DOHH2 (cell line): Measurements from ENCODE around the gene CYYR1.

Experiments used
- H3F3A ChIP-seq: fragments of 200-600 bp; sonication (generic), shearing (Covaris generic); 2 replicates; pipeline ENCODE4 v1.6.0; 2016; ENCODE audit warnings: antibody characterized with exemption, mild to moderate bottlenecking; ENCODE audit not compliant: control insufficient read depth, insufficient read depth
- H3K27ac ChIP-seq: fragments of 200-600 bp; sonication (generic); 2 replicates; pipeline ENCODE4 v1.5.1; 2014; ENCODE audit warnings: low read depth, mild to moderate bottlenecking, low read length, moderate library complexity
- H3K27me3 ChIP-seq: fragments of 200-600 bp; sonication (generic); 2 replicates; pipeline ENCODE4 v1.6.1; 2014; ENCODE audit warnings: mild to moderate bottlenecking, low read length, mixed read lengths; ENCODE audit not compliant: control insufficient read depth
- H3K36me3 ChIP-seq: fragments of 200-600 bp; sonication (generic); 2 replicates; pipeline ENCODE4 v1.6.1; 2014; ENCODE audit warnings: mild to moderate bottlenecking, low read length, moderate library complexity, mixed read lengths; ENCODE audit not compliant: control insufficient read depth
- H3K4me1 ChIP-seq: fragments of 200-600 bp; sonication (generic); 2 replicates; pipeline ENCODE4 v1.6.1; 2014; ENCODE audit warnings: mild to moderate bottlenecking, low read length, mixed read lengths; ENCODE audit not compliant: control insufficient read depth
- H3K4me2 ChIP-seq: fragments of 200-600 bp; sonication (generic); 2 replicates; pipeline ENCODE4 v1.6.0; 2014; ENCODE audit warnings: mild to moderate bottlenecking, low read length, moderate library complexity
- H3K4me3 ChIP-seq: fragments of 200-600 bp; sonication (generic); 2 replicates; pipeline ENCODE4 v1.5.1; 2014; ENCODE audit warnings: mild to moderate bottlenecking, low read length, mixed read lengths
- H3K79me2 ChIP-seq: fragments of 200-600 bp; sonication (generic); 2 replicates; pipeline ENCODE4 v1.6.1; 2014; ENCODE audit warnings: mild to moderate bottlenecking, low read length, mixed read lengths; ENCODE audit not compliant: control insufficient read depth
- H3K9me2 ChIP-seq: fragments of 200-600 bp; sonication (generic); replicated peaks from 2 replicates; pipeline ENCODE4 v1.6.1; 2014; ENCODE audit warnings: mild to moderate bottlenecking, low read length, mixed read lengths; ENCODE audit not compliant: control insufficient read depth
- H3K9me3 ChIP-seq: fragments of 200-600 bp; sonication (generic); 2 replicates; pipeline ENCODE4 v1.6.1; 2014; ENCODE audit warnings: antibody characterized with exemption, low read length, mixed read lengths; ENCODE audit not compliant: control insufficient read depth, insufficient read depth
- H4K20me1 ChIP-seq: fragments of 200-600 bp; sonication (generic); 2 replicates; pipeline ENCODE4 v1.6.0; 2014; ENCODE audit warnings: low read depth, mild to moderate bottlenecking, antibody characterized with exemption, low read length, moderate library complexity; ENCODE audit not compliant: control insufficient read depth, insufficient read depth
- EZH2phosphoT487 ChIP-seq: fragments of 200-600 bp; sonication (generic); IDR thresholded peaks from 2 replicates; pipeline ENCODE4 v1.6.1; 2017; ENCODE audit warnings: borderline replicate concordance, mild to moderate bottlenecking, antibody characterized with exemption, low read length, moderate library complexity, mixed read lengths
- TF ChIP-seq, protein P1 (sequence below): fragments of 200-600 bp; sonication (generic); IDR thresholded peaks from one replicate; pipeline ENCODE4 v1.5.1; 2014; ENCODE audit warnings: antibody characterized with exemption, mild to moderate bottlenecking, low read depth, low read length; ENCODE audit not compliant: poor library complexity, severe bottlenecking

The CYYR1 gene

DNA sequence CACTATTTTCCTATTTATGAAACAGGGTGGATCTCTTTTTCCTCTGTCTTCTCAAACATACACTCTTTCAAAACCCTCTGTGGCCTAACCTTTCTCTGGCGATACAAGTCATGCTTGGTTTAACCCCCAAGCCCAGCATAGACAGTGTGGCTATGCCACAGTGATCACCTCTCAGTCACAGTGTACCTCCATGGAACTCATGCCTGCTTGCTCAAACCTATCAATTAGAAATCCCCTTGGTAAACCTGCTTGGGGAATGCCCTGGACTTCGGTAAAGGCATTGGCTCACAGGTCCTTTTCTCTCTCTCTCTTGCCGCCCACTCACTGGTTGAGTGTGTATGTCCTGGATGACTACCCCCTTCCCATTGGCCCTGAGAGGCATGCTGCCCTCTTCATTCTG is 147.5 kb downstream of the CYYR1 start:
- Histone ChIP-seq H4K20me1 (no peaks in the 10 kb centered on the region), H3K9me3 (no peaks in the 10 kb centered on the region), H3K79me2 (no peaks in the 10 kb centered on the region), H3K4me2 (no peak overlapping the region), H3K4me1 (no peaks in the 10 kb centered on the region), H3K4me3 (no peak overlapping the region), H3F3A (no peaks in the 10 kb centered on the region), H3K9me2 (no peaks in the 10 kb centered on the region), H3K36me3 (no peaks in the 10 kb centered on the region), H3K27ac (no peak overlapping the region), H3K27me3 (no peaks in the 10 kb centered on the region)
- TF ChIP-seq, protein P1, sequence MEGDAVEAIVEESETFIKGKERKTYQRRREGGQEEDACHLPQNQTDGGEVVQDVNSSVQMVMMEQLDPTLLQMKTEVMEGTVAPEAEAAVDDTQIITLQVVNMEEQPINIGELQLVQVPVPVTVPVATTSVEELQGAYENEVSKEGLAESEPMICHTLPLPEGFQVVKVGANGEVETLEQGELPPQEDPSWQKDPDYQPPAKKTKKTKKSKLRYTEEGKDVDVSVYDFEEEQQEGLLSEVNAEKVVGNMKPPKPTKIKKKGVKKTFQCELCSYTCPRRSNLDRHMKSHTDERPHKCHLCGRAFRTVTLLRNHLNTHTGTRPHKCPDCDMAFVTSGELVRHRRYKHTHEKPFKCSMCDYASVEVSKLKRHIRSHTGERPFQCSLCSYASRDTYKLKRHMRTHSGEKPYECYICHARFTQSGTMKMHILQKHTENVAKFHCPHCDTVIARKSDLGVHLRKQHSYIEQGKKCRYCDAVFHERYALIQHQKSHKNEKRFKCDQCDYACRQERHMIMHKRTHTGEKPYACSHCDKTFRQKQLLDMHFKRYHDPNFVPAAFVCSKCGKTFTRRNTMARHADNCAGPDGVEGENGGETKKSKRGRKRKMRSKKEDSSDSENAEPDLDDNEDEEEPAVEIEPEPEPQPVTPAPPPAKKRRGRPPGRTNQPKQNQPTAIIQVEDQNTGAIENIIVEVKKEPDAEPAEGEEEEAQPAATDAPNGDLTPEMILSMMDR = no peak
- TF ChIP-seq EZH2phosphoT487 = no peak

DNA sequence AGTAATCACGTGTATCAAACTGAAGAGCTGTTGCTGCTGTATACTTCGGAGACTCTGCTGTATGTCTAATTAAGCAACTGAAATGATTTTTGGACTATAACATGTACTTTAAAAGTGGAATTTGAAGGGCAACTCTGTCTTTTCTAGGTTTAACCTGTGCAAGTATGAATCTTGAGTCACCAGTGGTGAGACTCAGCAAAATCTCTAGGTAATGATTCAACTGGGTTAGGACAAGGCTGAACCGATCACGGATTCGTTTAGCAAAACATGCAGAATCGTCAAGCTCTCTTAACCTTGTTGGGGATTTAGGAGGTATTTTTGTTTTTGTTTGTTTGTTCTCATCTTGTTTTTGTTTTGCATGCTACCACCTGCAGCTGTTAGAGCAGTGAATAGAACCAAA is 149.6 kb downstream of the CYYR1 start:
- H3K79me2 ChIP-seq = no peaks in the 10 kb centered on the region

DNA sequence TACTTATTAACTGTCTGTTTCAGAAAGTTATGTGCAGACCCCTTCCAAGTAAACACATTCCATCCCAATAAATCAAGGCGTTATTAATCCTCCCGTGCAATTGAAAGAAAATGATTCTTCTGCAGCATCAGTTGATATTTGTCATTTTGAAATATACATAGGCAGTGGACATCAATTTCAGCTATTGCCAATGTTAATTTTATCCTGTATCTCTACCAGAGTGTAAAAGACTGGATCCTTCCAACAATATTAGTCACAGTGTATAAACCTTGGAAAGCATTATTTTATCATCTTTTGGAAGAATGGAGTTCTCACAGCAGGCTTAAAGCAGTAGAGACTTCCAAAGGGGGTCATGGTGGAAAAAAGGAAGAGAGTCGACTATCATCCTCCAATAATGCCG is 150.4 kb downstream of the CYYR1 start:
- no peaks in the 10 kb centered on the region for H3K79me2 ChIP-seq
- no peaks in the 10 kb centered on the region for H3K9me2 ChIP-seq
- H3K27me3 ChIP-seq = no peaks in the 10 kb centered on the region
- H3K4me3 ChIP-seq = no peak overlapping the region
- H3K9me3 ChIP-seq = no peaks in the 10 kb centered on the region
- no peaks in the 10 kb centered on the region for H3K36me3 ChIP-seq
- no peaks in the 10 kb centered on the region for H4K20me1 ChIP-seq
- no peak for TF ChIP-seq EZH2phosphoT487
- no peaks in the 10 kb centered on the region for H3K4me1 ChIP-seq
- H3K4me2 ChIP-seq = no peak overlapping the region
- no peaks in the 10 kb centered on the region for H3F3A ChIP-seq
- no peak overlapping the region for H3K27ac ChIP-seq

More for the DNA sequence above, 149.6 kb downstream of the CYYR1 start:
- H3F3A ChIP-seq = no peaks in the 10 kb centered on the region
- no peak overlapping the region for H3K4me2 ChIP-seq
- no peak for TF ChIP-seq EZH2phosphoT487
- TF ChIP-seq, protein P1 = no peak
- H3K9me2 ChIP-seq = no peaks in the 10 kb centered on the region
- H3K4me3 ChIP-seq = no peak overlapping the region
- no peaks in the 10 kb centered on the region for H3K27me3 ChIP-seq
- no peaks in the 10 kb centered on the region for H3K36me3 ChIP-seq
- H4K20me1 ChIP-seq = no peaks in the 10 kb centered on the region
- H3K9me3 ChIP-seq = no peaks in the 10 kb centered on the region
- H3K27ac ChIP-seq = no peak overlapping the region
- H3K4me1 ChIP-seq = no peaks in the 10 kb centered on the region

DNA sequence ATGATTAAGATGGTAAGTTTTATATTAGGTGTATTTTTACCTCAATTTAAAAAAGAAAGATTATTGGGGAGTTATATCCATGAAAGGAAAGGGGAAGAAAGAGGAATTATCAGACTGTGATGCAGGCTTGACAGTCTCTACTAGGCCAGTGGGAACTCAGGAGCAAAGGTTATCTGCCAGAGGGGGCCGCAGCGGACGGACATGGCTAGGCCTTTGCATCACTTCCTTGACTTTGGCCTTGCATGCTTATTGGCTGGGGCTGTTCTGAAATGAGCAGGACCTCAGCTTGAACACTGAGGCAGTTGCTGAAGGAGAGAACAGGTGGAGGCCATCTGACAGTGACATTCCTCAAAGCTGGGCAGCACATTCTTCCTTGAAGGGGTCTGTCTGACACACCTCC is 150.9 kb downstream of the CYYR1 start:
- no peaks in the 10 kb centered on the region for H4K20me1 ChIP-seq
- no peaks in the 10 kb centered on the region for H3K27me3 ChIP-seq
- no peak overlapping the region for H3K27ac ChIP-seq
- H3F3A ChIP-seq = no peaks in the 10 kb centered on the region
- H3K9me3 ChIP-seq = peaks cover 3% of the 10 kb centered on the region; the same call in 1 of the 2 replicates
- TF ChIP-seq, protein P1 = no peak
- no peak for TF ChIP-seq EZH2phosphoT487
- no peaks in the 10 kb centered on the region for H3K36me3 ChIP-seq
- no peak overlapping the region for H3K4me2 ChIP-seq
- H3K4me1 ChIP-seq = no peaks in the 10 kb centered on the region
- H3K79me2 ChIP-seq = no peaks in the 10 kb centered on the region
- no peaks in the 10 kb centered on the region for H3K9me2 ChIP-seq
- H3K4me3 ChIP-seq = no peak overlapping the region
